IMR-90 (cell line): ENCODE results near the gene SYPL1. TPM values are rescaled to one million over a fixed set of nuclear protein-coding genes. Genes with fewer than 3 reads are reported as not detected.

Experiments used
- ATAC-seq: fragments of 200-7000 bp; cut with Tn5 transposase; 2 replicates; pipeline ENCODE4 v1.9.1; 2020; ENCODE audit warnings: low read depth, mild to moderate bottlenecking, moderate library complexity
- BruUV-seq: library from RNA; stranded (reverse); fragments of 400-500 nt; replicated peaks from 2 replicates; lab custom pipeline; 2021; lab: Mats Ljungman, UMichigan
- CTCF ChIA-PET: fragments of 300-600 bp; formaldehyde crosslinking; extraction: SDS; loops from one replicate; lab custom pipeline; 2021; ENCODE audit warnings: antibody characterized with exemption; lab: Yijun Ruan, JAX
- POLR2A ChIA-PET: fragments of 300-600 bp; sonication (Branson Sonifier 250); formaldehyde crosslinking; loops from one replicate; lab custom pipeline; 2022; ENCODE audit warnings: antibody characterized with exemption; ENCODE audit not compliant: unreplicated experiment; lab: Charles Lee
- DNase-seq: peaks from one replicate; pipeline ENCODE4 v3.0.0; 2013
- H2AFZ ChIP-seq: replicated peaks from 2 replicates; pipeline ENCODE3; 2013; ENCODE audit warnings: low read length, mild to moderate bottlenecking; ENCODE audit not compliant: poor library complexity
- H2AK5ac ChIP-seq: 2 replicates; pipeline ENCODE4 v1.6.1; 2013; ENCODE audit warnings: low read depth, low read length, inconsistent platforms
- H2AK9ac ChIP-seq: replicated peaks from 2 replicates; pipeline ENCODE3; 2013; ENCODE audit warnings: mild to moderate bottlenecking, low read depth, low read length, moderate library complexity; ENCODE audit not compliant: poor library complexity
- H2BK120ac ChIP-seq: 2 replicates; pipeline ENCODE4 v1.6.1; 2013; ENCODE audit warnings: low read depth, low read length, inconsistent platforms
- H2BK15ac ChIP-seq: 3 replicates; pipeline ENCODE4 v1.6.1; 2013; ENCODE audit warnings: low read depth, low read length, inconsistent platforms
- H2BK20ac ChIP-seq: 2 replicates; pipeline ENCODE4 v1.6.1; 2013; ENCODE audit warnings: low read depth, mild to moderate bottlenecking, inconsistent platforms, low read length, moderate library complexity
- H2BK5ac ChIP-seq: 2 replicates; pipeline ENCODE4 v1.6.1; 2013; ENCODE audit warnings: mild to moderate bottlenecking, low read depth, low read length, inconsistent platforms; ENCODE audit not compliant: poor library complexity, severe bottlenecking
- H3K14ac ChIP-seq: replicated peaks from 2 replicates; pipeline ENCODE4 v1.6.1; 2013; ENCODE audit warnings: low read depth, low read length, inconsistent platforms
- H3K18ac ChIP-seq: 2 replicates; pipeline ENCODE4 v1.6.1; 2013; ENCODE audit warnings: low read depth, low read length, control low read depth
- H3K23ac ChIP-seq: 2 replicates; pipeline ENCODE4 v1.6.1; 2013; ENCODE audit warnings: low read depth, low read length, inconsistent platforms
- H3K27ac ChIP-seq: 2 replicates; pipeline ENCODE4 v1.5.1; 2013; ENCODE audit warnings: mild to moderate bottlenecking, control low read depth, low read length; ENCODE audit not compliant: insufficient read depth
- H3K27me3 ChIP-seq: 2 replicates; pipeline ENCODE4 v1.6.1; 2013; ENCODE audit warnings: low read length; ENCODE audit not compliant: control insufficient read depth, insufficient read depth
- H3K36me3 ChIP-seq: 2 replicates; pipeline ENCODE4 v1.6.1; 2013; ENCODE audit warnings: low read length, mixed read lengths; ENCODE audit not compliant: control insufficient read depth, insufficient read depth
- H3K4ac ChIP-seq: 2 replicates; pipeline ENCODE4 v1.6.1; 2013; ENCODE audit warnings: low read depth, low read length, inconsistent platforms
- H3K4me1 ChIP-seq: 2 replicates; pipeline ENCODE4 v1.6.1; 2013; ENCODE audit warnings: low read length, mixed read lengths; ENCODE audit not compliant: control insufficient read depth, insufficient read depth
- H3K4me2 ChIP-seq: 2 replicates; pipeline ENCODE4 v1.6.1; 2013; ENCODE audit warnings: low read depth, mild to moderate bottlenecking, control low read depth, low read length, moderate library complexity
- H3K4me3 ChIP-seq: 2 replicates; pipeline ENCODE4 v1.5.1; 2013; ENCODE audit warnings: low read depth, mild to moderate bottlenecking, control low read depth, low read length, moderate library complexity; ENCODE audit not compliant: insufficient read depth
- H3K56ac ChIP-seq: 2 replicates; pipeline ENCODE4 v1.6.1; 2013; ENCODE audit warnings: low read length, inconsistent platforms; ENCODE audit not compliant: insufficient read depth; ENCODE audit errors: extremely low read depth
- H3K79me1 ChIP-seq, 2 experiments: 2 replicates each; pipeline ENCODE4 v1.6.1; 2013; ENCODE audit warnings: low read length in 2 of 2, inconsistent platforms in 1 of 2, low read depth in 1 of 2
- H3K9ac ChIP-seq: 2 replicates; pipeline ENCODE4 v1.6.1; 2013; ENCODE audit warnings: low read depth, low read length, control low read depth
- H3K9me1 ChIP-seq: 2 replicates; pipeline ENCODE4 v1.6.1; 2013; ENCODE audit warnings: low read length, inconsistent platforms; ENCODE audit not compliant: insufficient read depth
- H3K9me3 ChIP-seq: 2 replicates; pipeline ENCODE4 v1.6.1; 2013; ENCODE audit warnings: low read length; ENCODE audit not compliant: control insufficient read depth, insufficient read depth
- H4K20me1 ChIP-seq: 2 replicates; pipeline ENCODE4 v1.6.1; 2013; ENCODE audit warnings: low read length, inconsistent platforms; ENCODE audit not compliant: insufficient read depth
- H4K5ac ChIP-seq: 2 replicates; pipeline ENCODE4 v1.6.1; 2013; ENCODE audit warnings: mild to moderate bottlenecking, low read depth, low read length, control low read depth
- H4K8ac ChIP-seq, 2 experiments: 2 replicates each; pipeline ENCODE4 v1.6.1; 2013; ENCODE audit warnings: low read depth in 2 of 2, low read length in 2 of 2, control low read depth in 1 of 2, inconsistent platforms in 1 of 2
- H4K91ac ChIP-seq: 2 replicates; pipeline ENCODE4 v1.6.1; 2013; ENCODE audit warnings: low read depth, low read length, inconsistent platforms; ENCODE audit not compliant: insufficient read depth
- BHLHE40 ChIP-seq: fragments of 150-350 bp; IDR thresholded peaks from 2 replicates; pipeline ENCODE4 v1.6.1; 2016; ENCODE audit warnings: mild to moderate bottlenecking, low read depth, low read length
- ELK1 ChIP-seq: fragments of 150-350 bp; IDR thresholded peaks from 2 replicates; pipeline ENCODE4 v1.6.1; 2016; ENCODE audit warnings: low read depth, mild to moderate bottlenecking, low read length, moderate library complexity, borderline replicate concordance
- FOS ChIP-seq: fragments of 150-350 bp; IDR thresholded peaks from 2 replicates; pipeline ENCODE4 v1.6.1; 2016; ENCODE audit warnings: low read depth, low read length
- MAFK ChIP-seq: IDR thresholded peaks from 2 replicates; pipeline ENCODE4 v1.6.1; 2012; ENCODE audit warnings: low read depth, low read length, improper control_type of control experiment
- MAZ ChIP-seq: IDR thresholded peaks from 2 replicates; pipeline ENCODE4 v1.6.1; 2012; ENCODE audit warnings: low read depth, mild to moderate bottlenecking, low read length, improper control_type of control experiment, moderate library complexity, borderline replicate concordance
- RAD21 ChIP-seq: IDR thresholded peaks from 2 replicates; pipeline ENCODE4 v1.6.1; 2012; ENCODE audit warnings: low read length, improper control_type of control experiment
- RCOR1 ChIP-seq: IDR thresholded peaks from 2 replicates; pipeline ENCODE4 v1.6.1; 2012; ENCODE audit warnings: mild to moderate bottlenecking, low read length, improper control_type of control experiment; ENCODE audit not compliant: insufficient replicate concordance
- RFX5 ChIP-seq: IDR thresholded peaks from 2 replicates; pipeline ENCODE4 v1.8.0; 2012; ENCODE audit warnings: low read depth, mild to moderate bottlenecking, low read length, moderate library complexity
- WGBS, 2 experiments: methylation state at CpG; one replicate each; pipeline versions ENCODE4 v1.1.5 to v1.1.7; 2013; ENCODE audit warnings: missing lambda C conversion rate in 2 of 2; ENCODE audit not compliant: insufficient read length in 1 of 2; ENCODE audit errors: extremely low coverage in 2 of 2; 5-methylcytosine and 5-hydroxymethylcytosine counted together
- dilution Hi-C: fragments of 300-500 bp; cut with HindIII; formaldehyde crosslinking; loops from one replicate; pipeline ENCODE4 v1.14.3; 2018; ENCODE audit warnings: low sequenced_read_pairs; ENCODE audit not compliant: unreplicated experiment
- in situ Hi-C: fragments of 300-500 bp; cut with MboI; formaldehyde crosslinking; loops from 3 replicates; pipeline ENCODE4 v1.14.3; 2019; ENCODE audit warnings: low sequenced_read_pairs, inconsistent platforms, mixed read lengths
- intact Hi-C: fragments of 100-400 bp; cut with micrococcal nuclease; formaldehyde crosslinking; loops from 2 replicates; pipeline ENCODE4 v1.10.0; 2022
- polyA plus RNA-seq, 3 experiments: library from polyadenylated mRNA; depleted of rRNA; stranded (reverse); fragments of >200 nt; gene quantifications; 2 replicates each; pipeline ENCODE4 v1.2.3, GENCODE V29; 2012; ENCODE audit warnings: low replicate concordance in 1 of 3
- total RNA-seq: library from RNA; depleted of rRNA; stranded (reverse); fragments of >200 nt; gene quantifications from 2 replicates; pipeline ENCODE4 v1.2.3, GENCODE V29; 2012

Gene SYPL1
- total and polyA plus RNA-seq, 2 of the 4 experiments (the other 2 are of a cell fraction): 19.0 to 45.0 TPM

DNA sequence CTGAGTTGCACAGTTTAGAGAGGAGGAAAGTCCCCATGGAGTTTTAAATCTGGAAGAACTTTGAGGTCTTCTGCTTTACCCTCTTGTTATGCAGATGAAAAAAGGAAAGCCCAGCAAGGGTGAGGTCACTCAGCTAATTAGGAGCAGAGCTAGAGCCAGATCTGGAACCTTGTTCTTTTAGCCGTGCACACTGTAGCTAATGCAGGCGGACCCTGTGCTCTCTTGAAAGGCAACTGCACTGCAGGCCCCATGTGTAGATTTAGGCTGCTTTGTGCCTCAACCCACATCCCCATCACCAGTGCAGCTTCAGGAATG is 63.4 kb downstream of the SYPL1 start:
- H2AFZ ChIP-seq: no peak overlapping the region
- H4K20me1 ChIP-seq: no peaks in the 10 kb centered on the region
- no peak overlapping the region for H4K8ac ChIP-seq
- H2BK5ac ChIP-seq: no peak overlapping the region
- H3K9me1 ChIP-seq: 0 out of 2 replicates have a peak, but pooled peaks cover 2% of the 10 kb centered on the region
- H3K36me3 ChIP-seq: no peaks in the 10 kb centered on the region
- H3K4me3 ChIP-seq: no peak overlapping the region
- WGBS, 2 experiments: no CpG with 5 or more reads among the region's 2 CpGs
- H3K18ac ChIP-seq: no peak overlapping the region
- H3K9ac ChIP-seq: no peak overlapping the region
- no peaks in the 10 kb centered on the region for H3K79me1 ChIP-seq
- no peak overlapping the region for H4K5ac ChIP-seq
- peaks cover 7% of the 10 kb centered on the region for H3K4me1 ChIP-seq
- H3K14ac ChIP-seq: no peak overlapping the region
- H3K27me3 ChIP-seq: peaks cover 23% of the 10 kb centered on the region
- DNase-seq: no peak
- H2BK15ac ChIP-seq: no peak overlapping the region
- H2AK5ac ChIP-seq: no peak overlapping the region
- ChIA-PET CTCF (no interaction called here), POLR2A (no interaction called here)
- no peak overlapping the region for H3K4me2 ChIP-seq
- no peak for ATAC-seq
- TF ChIP-seq ELK1 (no peak), MAZ (no peak), RAD21 (no peak), RFX5 (no peak), MAFK (no peak), RCOR1 (no peak), BHLHE40 (no peak), FOS (no peak)
- intact Hi-C loops (loop anchor here (10.0 kb wide), 2 partner anchors 464 to 904 kb away; partner anchors contain the start of gene EFCAB10), in situ Hi-C loops (no loop called here), dilution Hi-C loops (no loop called here)
- no peak overlapping the region for H2AK9ac ChIP-seq
- no peak overlapping the region for H2BK20ac ChIP-seq
- no peaks in the 10 kb centered on the region for H3K9me3 ChIP-seq
- H3K27ac ChIP-seq: no peak overlapping the region
- H3K56ac ChIP-seq: no peak overlapping the region
- no TSS peak for BruUV-seq
- H3K4ac ChIP-seq: no peak overlapping the region
- H2BK120ac ChIP-seq: no peak overlapping the region
- H4K91ac ChIP-seq: no peak overlapping the region
- H3K23ac ChIP-seq: no peak overlapping the region
